Amygdala (tissue), 56 donors: Measurements from ENCODE around the gene MC1R.
"Not testable (repeated sequence)": the region's sequence is repeated elsewhere in the genome, so short reads cannot be mapped to it uniquely, and the experiment has no call there.

Experiments
- DNase-seq, 56 donors: peaks; one replicate each; lab custom pipeline; 2025; lab: John Stamatoyannopoulos, UW

MC1R gene

GRCh38 chr16:89912627-89913026 lies 6.0 kb upstream of the MC1R start:
- no peak for DNase-seq

GRCh38 chr16:89913408-89914387 lies 5.0 kb upstream of the MC1R start:
- peak in 1 of 56 donors; percentile 47 for DNase-seq

GRCh38 chr16:89914642-89915285 lies 3.9 kb upstream of the MC1R start:
- DNase-seq: not testable (repeated sequence)

GRCh38 chr16:89915303-89916232 lies 3.1 kb upstream of the MC1R start:
- peak in 11 of 56 donors; percentile 4 to 49 (median 19) for DNase-seq

GRCh38 chr16:89917773-89918452 lies 749 bp upstream of the MC1R start:
- DNase-seq: peak in 24 of 56 donors; percentile 11 to 63 (median 38)

GRCh38 chr16:89919535-89920406 lies 1.1 kb downstream of the MC1R start:
- no peak for DNase-seq

GRCh38 chr16:89920723-89921122 lies 2.1 kb downstream of the MC1R start:
- no peak for DNase-seq

GRCh38 chr16:89921131-89921701 lies 2.6 kb downstream of the MC1R start:
- DNase-seq: no peak

- DNase-seq: peak in 8 of 56 donors; percentile 13 to 52 (median 30)
Observed at GRCh38 chr16:89921702-89922476, 3.2 kb downstream of the MC1R start.

- DNase-seq: peak in 21 of 56 donors; percentile 20 to 70 (median 39)
Observed at GRCh38 chr16:89922477-89922883, 3.8 kb downstream of the MC1R start.

- peak in 45 of 56 donors; percentile 11 to 92 (median 59) for DNase-seq
Observed at GRCh38 chr16:89922884-89923639, 4.4 kb downstream of the MC1R start, which contains the start of gene TUBB3. Gene TUBB3, plus strand, starts transcription at chr16:89923342. Its CDS starts 60 bp downstream, at chr16:89923402.

GRCh38 chr16:89923640-89924296 lies 5.1 kb downstream of the MC1R start:
- DNase-seq: peak in 3 of 56 donors; percentile 16 to 77 (median 28)

- peak in 31 of 56 donors; percentile 16 to 71 (median 37) for DNase-seq
Observed at GRCh38 chr16:89924297-89924924, 5.7 kb downstream of the MC1R start.

- DNase-seq: no peak
Observed at GRCh38 chr16:89924925-89925307, 6.3 kb downstream of the MC1R start.

GRCh38 chr16:89925596-89926079 lies 7.0 kb downstream of the MC1R start:
- no peak for DNase-seq
